Stimulated activated CD4-positive, alpha-beta T cell treated with anti-CD3 and anti-CD28 coated beads, Interleukin-2, amount 100 ng/mL, for 4 hours (primary cell): ENCODE results near the gene TMEM235.

Source experiments
- DNase-seq: peaks from one replicate; pipeline ENCODE4 v3.0.0-alpha.2; 2020; ENCODE audit warnings: low read depth

The TMEM235 gene

GRCh38 chr17:78230996-78231935 lies at the start of gene TMEM235:
Gene TMEM235 (plus strand): TSS chr17:78231631. CDS start chr17:78232024, 393 bp downstream.
- no peak for DNase-seq

- no peak for DNase-seq
Measured at GRCh38 chr17:78182504-78182903, 48.9 kb upstream of the TMEM235 start.

GRCh38 chr17:78183916-78184315 lies 47.5 kb upstream of the TMEM235 start:
- DNase-seq, result no peak

- DNase-seq, result no peak
Measured at GRCh38 chr17:78184351-78184750, 47.1 kb upstream of the TMEM235 start.

- DNase-seq, result no peak
Measured at GRCh38 chr17:78184868-78185267, 46.6 kb upstream of the TMEM235 start.

- DNase-seq, result no peak
Measured at GRCh38 chr17:78185981-78186691, 45.3 kb upstream of the TMEM235 start.

GRCh38 chr17:78186692-78187595 lies 44.5 kb upstream of the TMEM235 start, which contains the start of the genes AFMID and TK1:
Gene AFMID (plus strand): TSS chr17:78187362. CDS start chr17:78187371, 9 bp downstream.
Gene TK1 (minus strand): TSS chr17:78187052. CDS start chr17:78186994, 58 bp downstream.
- DNase-seq, result peak; percentile 52

GRCh38 chr17:78196716-78197115 lies 34.7 kb upstream of the TMEM235 start:
- no peak for DNase-seq

GRCh38 chr17:78197147-78197832 lies 34.1 kb upstream of the TMEM235 start:
- no peak for DNase-seq

GRCh38 chr17:78200451-78200850 lies 31.0 kb upstream of the TMEM235 start:
- DNase-seq, result no peak

- DNase-seq, result no peak
Measured at GRCh38 chr17:78202666-78203065, 28.8 kb upstream of the TMEM235 start.

- DNase-seq, result no peak
Measured at GRCh38 chr17:78204387-78205123, 26.9 kb upstream of the TMEM235 start.

- no peak for DNase-seq
Measured at GRCh38 chr17:78205124-78205775, 26.2 kb upstream of the TMEM235 start.

GRCh38 chr17:78206298-78206697 lies 25.1 kb upstream of the TMEM235 start:
- no peak for DNase-seq

- no peak for DNase-seq
Measured at GRCh38 chr17:78208486-78208885, 22.9 kb upstream of the TMEM235 start.

GRCh38 chr17:78210111-78210510 lies 21.3 kb upstream of the TMEM235 start:
- DNase-seq, result no peak

- no peak for DNase-seq
Measured at GRCh38 chr17:78211032-78211431, 20.4 kb upstream of the TMEM235 start.

GRCh38 chr17:78214016-78214705 lies 17.3 kb upstream of the TMEM235 start, which contains the start of gene BIRC5:
Gene BIRC5 (plus strand): TSS chr17:78214253. CDS start chr17:78214317, 64 bp downstream.
- DNase-seq, result peak; percentile 84

GRCh38 chr17:78214706-78215061 lies 16.7 kb upstream of the TMEM235 start:
- DNase-seq, result no peak
